HG03025 (cell line): ENCODE data around the gene POLDIP3.
"Not testable (repeated sequence)": the region's sequence is repeated elsewhere in the genome, so short reads cannot be mapped to it uniquely, and the experiment has no call there.

ENCODE experiments used
- ATAC-seq: cut with Tn5 transposase; IDR thresholded peaks from one replicate; pipeline ENCODE4 v1.9.1; 2021; ENCODE audit warnings: mild to moderate bottlenecking, moderate library complexity; ENCODE audit not compliant: unreplicated experiment, low FRiP score

Gene POLDIP3

DNA sequence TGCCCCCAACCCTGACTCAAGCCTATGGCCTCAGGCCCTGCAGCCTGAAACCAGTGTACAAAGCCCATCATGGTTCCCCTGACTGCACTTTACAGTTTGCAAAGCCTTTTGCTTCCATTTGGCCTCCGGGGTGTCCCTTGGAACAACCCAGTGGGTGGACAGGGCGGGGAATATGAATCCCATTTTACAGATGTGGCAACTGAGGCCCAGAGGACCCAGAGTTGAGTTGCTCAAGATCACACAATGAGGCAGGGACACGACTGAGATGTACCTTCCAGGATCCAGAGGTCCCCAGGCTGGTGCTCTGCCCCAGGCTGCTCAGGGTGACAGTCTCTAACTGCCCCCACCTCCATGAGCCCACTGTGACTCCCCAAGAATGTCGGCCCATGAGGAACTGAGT lies 5.4 kb upstream of the POLDIP3 start:
- no peak for ATAC-seq

DNA sequence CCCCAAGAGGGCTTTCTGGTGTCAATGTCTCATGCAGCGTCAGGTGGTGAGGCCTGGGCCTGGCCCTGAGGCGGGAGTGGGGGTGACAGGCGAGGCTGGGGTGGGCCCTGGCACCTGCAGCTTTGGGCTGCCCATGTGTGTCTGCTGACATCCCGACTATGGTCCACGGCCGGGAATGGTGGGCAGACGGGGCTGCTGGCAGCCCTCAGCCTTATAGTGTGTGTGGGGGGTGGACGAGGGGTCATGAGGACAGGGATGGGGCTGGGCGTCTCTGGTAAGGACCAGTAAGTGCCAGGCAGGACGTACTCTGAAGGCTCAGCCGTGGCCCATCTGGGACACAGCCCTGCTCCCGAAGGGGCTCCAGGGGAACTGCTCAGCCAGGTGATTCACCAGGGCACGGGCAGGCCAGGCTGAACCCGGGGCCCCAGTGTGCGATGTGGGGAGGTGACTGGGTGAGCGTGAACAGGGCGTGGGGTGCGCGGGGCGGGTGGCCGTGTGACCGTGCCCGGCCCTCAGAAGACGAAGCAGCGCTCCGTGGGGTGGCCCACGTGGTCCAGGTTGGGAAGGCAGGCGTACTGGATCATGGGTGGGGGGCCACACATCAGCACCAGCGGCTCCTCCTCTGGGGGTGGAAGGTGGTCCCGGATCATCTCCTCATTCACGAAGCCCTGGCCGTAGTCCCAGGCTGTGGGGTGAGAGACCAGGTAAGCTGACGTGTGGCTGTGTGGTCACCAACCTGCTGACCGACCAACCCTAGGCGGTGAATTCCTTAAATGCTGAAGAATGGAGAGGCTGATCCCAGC lies 4.8 kb upstream of the POLDIP3 start:
- no peak for ATAC-seq

DNA sequence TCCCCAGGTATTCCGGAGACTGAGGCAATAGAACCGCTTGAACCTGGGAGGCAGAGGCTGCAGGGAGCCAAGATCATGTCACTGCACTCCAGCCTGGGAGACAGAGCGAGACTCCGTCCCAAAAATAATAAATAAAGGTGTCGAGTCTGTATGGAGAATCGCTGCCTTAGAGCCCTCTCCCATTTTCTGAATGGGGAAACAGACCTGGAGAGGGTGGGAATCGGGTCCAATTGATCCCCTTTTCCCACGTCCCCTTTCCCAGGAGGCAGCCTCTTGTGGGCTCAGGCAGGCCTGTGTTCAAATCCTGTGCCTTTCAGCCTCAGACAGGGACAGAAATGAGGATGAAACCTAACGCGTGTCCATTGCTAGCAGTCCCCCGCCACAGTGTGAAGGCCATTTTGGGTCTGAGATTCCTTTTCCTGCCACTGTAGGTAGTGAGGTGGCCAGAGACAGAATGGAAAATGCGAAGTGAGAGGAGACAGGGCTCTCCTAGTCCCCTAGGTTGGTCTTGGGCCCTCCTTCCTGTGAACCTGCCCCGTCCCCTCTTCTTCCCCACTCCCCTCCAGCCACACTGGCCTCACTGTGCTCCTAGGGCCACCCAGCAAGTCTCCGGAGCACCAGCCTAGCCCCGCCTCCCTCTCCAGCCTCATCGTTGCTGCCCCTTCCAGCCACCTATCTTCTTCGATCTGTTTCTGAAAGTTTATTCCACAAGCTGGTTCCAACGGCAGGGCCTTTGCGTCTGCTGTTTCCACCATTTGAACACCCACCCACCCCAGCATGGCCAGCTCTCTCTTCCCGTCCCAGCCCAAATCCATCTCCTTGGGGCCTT lies 2.7 kb upstream of the POLDIP3 start:
- ATAC-seq, result no peak

DNA sequence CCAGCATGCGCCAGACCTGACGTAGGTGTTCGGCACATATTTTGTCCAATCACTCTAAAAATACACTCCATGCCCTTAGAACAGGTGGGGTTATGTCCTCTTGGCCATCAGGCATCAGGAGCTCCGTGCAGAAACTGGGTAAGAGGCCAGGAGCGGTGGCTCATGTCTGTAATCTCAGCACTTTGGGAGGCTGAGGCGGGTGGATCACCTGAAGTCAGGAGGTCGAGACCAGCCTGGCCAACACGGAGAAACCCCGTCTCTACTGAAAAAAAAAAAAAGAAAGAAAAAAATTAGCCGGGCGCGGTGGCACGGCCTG lies 1.1 kb upstream of the POLDIP3 start:
- ATAC-seq, result not testable (repeated sequence)

DNA sequence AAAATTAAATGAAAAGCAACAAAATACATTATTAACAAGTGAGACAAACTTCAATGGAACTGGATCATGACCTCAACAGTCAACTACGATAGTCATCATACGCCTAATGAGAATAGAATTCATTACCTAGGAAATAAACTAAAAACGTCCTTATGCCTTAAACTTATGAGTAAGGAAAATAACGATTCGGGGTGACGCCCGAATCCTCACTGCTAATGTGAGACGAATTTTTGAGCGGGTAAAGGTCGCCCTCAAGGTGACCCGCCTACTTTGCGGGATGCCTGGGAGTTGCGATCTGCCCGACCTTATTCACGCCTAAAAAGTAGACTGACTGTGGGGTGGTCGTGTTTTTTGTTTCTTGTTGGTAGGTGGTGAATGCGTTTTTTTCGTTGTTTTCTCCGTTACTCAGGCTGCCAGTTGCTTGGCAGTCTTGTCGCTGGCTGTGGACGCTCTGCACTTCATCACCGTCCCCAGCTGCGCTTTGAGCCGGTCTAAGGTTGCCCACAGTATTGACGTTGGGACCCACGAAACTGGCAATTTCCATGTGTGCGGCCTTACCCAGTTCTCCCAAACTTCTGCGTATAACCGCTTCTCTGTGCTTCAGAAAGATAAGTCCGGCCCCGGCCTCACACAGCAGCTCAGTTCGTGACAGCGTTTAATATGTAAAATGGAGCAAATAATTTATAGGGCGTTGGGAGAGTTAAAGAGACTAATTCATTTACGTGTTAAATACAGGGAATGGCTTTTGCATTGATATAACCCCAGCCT lies 593 bp upstream of the POLDIP3 start:
- peak; percentile 49 for ATAC-seq

DNA sequence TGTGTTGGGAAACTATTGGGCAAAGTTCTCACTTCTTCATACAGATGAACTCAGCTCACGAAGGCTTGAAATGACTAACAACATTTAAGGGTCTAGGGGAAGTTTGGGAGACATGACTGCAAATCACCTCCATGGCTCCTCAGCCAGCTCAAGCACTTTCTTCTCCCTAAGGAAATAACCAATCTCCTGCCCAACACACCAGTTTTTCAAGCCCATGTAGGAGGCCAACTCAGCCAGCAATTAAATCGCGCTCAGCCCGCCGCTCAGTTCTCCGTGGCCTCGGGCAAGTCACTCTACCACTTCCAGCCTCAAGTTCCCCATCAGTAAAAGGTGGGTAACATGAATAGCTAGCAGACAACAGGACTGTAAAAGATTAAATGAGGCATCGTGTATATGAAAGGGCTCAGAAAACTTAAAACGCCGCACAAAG lies 796 bp downstream of the POLDIP3 start:
- no peak for ATAC-seq

DNA sequence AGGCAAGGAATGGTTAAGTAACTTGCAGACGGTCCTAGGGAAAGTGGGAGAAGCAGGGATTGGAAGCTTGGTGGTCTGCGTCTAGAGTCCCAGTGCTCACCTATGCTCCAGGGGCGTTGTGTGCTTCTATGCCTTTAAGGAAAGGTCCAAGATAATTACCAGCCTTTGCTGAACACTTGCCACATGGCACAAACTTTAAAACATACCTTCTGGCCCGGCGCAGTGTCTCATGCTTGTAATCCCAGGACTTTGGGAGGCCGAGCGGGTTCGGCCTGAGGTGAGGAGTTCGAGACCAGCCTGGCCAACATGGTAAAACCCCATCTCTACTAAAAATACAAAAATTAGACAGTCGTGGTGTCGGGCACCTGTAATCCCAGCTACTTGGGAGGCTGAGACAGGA lies 2.3 kb downstream of the POLDIP3 start:
- ATAC-seq, result no peak

DNA sequence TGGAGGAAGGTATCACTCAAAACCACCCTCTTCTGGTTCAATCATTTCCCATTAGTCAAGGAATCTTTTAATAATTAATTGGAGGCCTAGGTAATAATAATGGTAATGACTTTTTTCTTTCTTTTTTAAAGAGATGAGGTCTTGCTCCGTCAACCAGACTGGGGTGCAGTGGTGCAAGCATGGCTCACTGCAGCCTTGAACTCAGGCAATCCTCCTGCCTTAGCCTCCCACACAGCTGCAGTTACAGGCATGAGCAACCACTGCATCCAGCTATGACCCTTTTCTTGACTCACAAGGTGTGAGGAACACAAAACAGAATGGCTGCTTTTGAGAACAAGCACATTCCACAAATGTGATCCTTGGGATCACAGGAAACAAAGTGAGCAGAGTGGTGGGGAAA lies 3.6 kb downstream of the POLDIP3 start:
- no peak for ATAC-seq

DNA sequence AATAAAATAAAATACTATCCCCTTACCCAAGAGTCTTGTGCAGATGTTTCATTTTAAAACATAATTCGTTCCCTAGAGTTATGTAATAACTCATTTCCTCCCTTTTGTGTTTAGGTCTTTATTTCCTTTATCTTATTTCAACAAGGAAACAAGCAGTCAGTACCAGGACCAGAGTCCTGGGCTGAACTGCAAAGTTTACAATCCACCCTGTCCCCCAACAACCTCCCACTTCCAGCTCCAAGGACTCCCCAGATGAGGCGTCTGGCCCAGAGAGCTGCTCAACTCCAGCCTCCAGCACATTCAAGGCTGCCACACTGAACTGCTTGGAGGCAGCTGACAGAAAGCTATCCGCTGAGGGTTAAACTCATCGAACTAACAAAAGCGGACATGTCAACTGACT lies 4.5 kb downstream of the POLDIP3 start:
- no peak for ATAC-seq

DNA sequence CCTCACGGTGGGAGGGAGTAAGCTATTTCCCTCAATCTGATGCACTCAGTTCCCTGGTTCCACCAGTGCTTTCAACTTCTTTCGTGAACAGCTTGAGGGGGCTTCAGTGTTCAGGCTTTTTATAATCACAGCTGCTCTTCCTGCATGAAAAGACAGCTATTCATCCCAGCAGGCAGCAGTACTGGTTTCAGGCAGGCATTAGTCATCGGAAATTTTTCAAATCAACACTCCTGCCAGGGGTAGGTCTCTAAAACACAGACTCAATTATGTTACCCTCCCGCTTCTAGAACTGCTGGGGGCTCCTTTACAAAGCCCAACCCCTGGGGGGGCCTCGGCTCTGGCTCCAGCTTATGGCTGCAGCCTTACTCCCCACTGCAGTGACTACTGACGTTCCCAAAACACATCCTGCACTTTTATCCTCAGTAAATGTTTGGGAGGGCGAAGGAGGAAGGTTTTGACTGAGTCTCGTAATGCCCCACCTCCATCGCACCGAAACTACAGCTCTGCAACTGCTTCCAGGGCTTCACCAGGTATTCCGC lies 5.8 kb downstream of the POLDIP3 start:
- ATAC-seq, result no peak

DNA sequence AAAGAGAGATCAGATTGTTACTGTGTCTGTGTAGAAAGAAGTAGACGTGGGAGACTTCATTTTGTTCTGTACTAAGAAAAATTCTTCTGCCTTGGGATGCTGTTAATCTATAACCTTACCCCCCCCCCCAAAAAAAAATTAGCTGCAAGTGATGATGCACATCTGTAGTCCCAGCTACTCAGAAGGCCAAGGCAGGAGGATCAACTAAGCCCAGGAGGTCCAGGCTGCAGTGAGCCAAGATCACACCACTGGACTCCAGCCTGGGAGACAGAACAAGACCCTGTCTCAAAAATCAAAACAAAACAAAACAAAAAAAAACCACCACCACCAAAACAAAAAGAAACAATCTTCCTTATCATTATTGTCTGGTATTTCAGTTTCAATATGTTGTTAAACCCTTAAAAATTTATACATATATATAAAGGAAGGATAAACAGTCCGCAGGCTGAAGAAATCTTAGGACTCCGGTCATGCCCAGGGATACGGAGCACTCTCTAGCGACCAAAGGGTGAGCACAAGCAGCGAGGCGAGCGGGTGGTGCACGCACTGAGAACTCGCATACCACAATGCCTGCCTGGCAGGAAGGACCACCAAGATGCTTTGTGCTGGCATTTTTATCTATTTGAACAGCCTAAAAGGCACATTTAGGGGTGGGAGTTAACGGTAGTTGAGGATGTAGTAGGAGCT lies 6.4 kb downstream of the POLDIP3 start:
- no peak for ATAC-seq

DNA sequence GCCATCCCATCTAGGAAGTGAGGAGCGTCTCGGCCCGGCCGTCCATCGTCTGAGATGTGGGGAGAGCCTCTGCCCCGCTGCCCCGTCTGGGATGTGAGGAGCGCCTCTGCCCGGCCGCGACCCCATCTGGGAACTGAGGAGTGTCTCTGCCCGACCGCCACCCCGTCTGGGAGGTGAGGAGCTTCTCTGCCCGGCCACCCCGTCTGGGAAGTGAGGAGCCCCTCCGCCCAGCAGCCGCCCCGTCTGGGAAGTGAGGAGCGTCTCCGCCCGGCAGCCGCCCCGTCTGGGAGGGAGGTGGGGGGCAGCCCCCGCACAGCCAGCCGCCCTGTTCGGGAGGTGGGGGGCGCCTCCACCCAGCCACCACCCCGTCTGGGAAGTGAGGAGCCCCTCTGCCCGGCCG lies 7.0 kb downstream of the POLDIP3 start:
- not testable (repeated sequence) for ATAC-seq

DNA sequence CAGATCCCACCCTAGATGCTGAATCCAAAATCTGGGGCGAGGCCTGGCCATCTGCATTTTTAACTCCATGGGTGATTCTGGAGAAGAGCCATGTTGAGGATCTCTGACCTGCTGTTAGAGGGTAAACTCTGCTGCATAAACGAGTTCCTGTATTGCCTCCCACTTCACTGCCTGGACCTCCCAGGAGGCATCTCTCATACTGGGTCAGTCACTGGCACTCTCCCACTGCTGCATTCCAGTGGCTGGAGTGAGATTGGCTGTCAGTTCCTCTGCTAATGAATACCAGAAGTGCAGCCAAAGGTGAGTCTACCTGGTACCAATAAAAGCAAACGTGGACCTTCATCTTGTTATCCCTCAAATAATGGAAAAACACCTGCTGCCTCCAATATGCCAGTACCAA lies 10.3 kb downstream of the POLDIP3 start:
- ATAC-seq, result no peak

DNA sequence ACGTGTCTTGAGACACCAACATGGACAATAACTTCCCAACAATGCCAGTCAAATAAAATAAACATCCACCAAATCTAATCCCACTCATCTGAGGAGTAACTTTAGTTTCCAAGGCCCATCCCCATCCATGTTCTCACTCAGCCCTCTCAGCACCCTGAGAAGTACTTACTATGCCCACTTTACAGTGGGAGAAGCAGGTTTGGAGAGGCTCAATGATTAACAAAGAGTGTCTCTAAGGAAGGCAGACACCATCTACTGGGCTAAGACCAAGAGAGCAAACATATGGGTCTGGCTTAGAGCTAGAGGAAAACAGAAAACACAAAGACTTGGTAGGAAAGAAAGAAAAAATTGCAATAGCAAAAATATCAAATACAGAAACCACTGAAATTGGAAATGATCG lies 11.3 kb downstream of the POLDIP3 start:
- ATAC-seq, result no peak

DNA sequence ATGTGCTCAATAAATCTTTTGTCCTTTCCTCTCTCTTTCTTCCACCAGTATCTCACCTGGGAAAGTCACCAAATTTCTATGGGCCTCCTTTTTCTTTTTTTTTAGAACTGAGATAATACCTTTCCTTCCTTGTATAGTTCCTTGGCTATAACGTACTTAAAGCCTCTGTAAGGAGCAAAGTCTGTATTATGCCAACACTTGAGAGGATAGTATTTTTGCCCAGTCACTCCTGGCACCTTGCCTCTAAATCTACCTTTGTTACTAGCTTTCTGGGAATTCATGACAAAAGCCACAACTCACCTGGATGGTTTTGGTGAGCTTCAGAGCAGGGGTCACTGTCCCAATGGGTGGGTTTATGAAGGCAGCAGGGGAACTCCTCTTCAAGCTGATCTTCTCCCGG lies 12.2 kb downstream of the POLDIP3 start:
- no peak for ATAC-seq

DNA sequence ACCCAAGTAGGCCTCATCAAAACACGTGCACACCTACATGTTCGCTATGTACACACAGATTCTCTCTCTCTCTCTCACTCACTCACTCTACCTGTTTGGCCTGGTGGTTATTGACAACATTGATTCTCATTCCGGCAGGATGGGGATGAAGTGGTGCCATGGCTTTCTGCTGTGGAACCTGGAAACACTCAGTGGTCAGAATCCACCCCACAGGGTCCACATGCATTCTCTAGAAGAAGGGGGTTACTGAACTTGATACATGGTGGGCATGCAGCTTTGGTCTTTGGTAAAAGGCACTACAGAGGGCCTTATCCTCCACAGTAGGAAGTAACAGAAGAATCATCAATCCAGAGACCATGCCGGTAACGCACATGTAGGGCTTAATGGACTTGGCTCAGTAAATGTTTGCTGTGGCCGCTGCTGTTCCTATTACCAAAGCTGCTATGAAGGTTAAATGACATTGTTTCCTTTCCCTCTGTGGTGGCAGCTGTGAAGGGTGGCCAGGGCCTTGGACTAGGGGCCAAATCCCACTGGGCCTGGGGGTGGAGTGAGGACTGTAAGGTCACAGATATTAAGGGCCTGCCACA lies 12.7 kb downstream of the POLDIP3 start:
- no peak for ATAC-seq

DNA sequence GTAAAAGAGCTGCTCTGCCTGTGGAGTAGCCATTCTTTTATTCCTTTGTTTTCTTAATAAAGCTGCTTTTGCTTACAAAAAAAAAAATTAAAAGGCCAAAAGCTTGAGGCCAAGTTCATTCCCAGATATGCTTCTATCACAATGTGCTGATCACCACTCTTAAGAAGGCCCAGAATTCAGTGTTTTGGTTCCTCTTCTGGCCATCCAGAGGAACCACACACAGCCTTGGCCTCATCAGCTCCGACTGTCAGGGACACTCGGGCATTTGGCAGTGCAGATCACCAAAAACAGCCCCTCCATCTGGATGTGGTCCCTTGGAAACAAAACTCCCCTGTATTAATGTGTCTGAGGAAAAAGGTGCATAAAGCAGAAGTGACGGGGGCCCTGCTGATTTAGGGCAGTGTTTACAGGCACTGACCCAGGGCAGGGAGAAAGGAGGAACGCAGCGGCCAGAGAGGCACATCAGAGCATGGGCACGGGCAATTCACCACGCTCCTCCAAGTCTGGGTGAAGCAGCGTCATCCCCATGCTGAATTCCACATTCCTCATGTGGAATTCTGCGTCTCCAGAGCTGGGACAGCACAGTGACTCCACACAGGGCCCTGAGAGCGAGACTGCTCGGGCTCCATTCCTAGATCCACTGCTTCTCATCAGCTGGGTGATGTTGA lies 17.7 kb downstream of the POLDIP3 start:
- ATAC-seq, result no peak

DNA sequence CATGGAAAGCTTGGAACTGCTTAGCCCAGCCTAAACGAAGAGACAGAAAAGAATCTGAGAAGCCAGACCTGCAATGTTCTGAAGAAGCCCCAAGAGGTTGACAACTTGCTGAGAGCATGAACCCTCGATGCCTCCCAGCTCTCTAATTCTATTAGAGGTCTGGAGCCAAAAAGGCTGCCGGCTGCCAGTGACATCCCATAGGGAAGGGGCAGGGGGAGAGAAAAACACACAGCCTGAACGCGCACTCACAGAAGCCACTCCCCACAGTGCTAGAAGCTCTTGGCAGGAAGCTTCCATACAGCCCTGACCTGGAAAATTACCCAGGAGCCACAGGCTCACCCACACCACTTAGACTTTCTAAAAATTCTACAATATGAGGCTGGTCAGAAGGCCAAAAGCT lies 18.3 kb downstream of the POLDIP3 start:
- no peak for ATAC-seq

DNA sequence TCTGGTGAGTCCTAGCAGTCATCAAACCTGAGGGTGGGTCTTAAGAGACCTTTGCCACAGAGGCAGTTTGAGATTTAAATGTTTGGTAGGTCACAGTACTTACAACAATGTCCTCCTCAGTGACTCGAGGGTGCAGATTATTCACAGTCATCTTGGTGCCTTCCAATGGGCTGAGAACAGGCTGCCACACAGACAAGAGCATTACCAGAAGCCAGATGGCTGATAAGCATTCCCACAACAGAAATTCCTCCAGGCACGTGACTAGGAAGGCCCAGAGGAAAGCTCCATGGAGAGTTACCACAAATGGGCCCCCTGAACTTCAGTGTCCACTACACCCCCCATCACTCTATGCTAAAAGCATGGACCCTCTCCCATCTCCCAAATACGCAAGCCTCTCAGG lies 19.2 kb downstream of the POLDIP3 start:
- ATAC-seq, result no peak

DNA sequence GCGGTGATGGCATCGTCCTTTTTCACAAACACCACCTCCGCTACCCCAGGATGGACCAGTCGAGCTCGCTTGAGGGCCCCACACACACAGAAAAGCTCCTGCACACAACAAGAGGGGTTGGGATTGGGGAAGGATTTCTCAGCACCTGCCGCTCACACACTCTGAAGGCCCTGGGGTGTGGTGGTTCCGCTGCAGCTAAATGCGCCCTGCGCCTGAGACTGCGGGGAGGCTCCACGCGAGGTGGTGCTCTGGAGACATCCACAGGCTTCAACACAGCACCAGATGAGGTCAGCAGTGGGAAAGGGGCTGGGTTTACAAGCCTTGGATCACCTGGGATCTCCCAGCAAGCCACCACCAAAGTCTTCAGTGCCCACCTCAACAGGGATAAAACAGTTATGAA lies 22.7 kb downstream of the POLDIP3 start:
- ATAC-seq, result no peak
